ENCODE results near the gene KRTAP9-3. TPM values are rescaled to one million over a fixed set of nuclear protein-coding genes. Genes with fewer than 3 reads are reported as not detected.
"Not testable (repeated sequence)": the region's sequence is repeated elsewhere in the genome, so short reads cannot be mapped to it uniquely, and the experiment has no call there.

The KRTAP9-3 gene
- total and polyA plus RNA-seq, 10 of the 15 experiments (the other 5 are each of a cell fraction or from before 2014, with no cell fraction given): not detected

DNA sequence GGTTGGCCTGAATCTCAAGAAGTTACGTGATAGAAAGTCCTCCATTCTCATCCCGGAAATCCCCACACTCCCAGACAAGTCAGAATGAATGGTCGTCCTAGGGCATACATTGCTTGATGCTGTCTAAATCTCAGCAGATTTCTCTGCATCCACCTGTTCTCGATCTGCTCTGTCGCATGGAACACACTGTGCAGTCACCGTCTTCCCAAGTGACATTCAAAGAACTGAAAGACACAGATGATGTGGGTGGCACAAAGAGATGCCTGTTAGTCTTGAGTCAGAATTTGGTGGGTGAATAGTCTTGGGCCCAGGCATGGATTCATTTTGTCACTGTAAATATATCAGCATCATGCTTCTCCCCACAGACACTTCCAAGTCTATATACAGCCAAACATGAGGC is 518 bp upstream of the KRTAP9-3 start (continued):
- no peak for TF ChIP-seq KAT2A (conservative IDR thresholded peaks at IDR 0.05; ENCODE audit: control insufficient read depth, low read depth, low read length)

DNA sequence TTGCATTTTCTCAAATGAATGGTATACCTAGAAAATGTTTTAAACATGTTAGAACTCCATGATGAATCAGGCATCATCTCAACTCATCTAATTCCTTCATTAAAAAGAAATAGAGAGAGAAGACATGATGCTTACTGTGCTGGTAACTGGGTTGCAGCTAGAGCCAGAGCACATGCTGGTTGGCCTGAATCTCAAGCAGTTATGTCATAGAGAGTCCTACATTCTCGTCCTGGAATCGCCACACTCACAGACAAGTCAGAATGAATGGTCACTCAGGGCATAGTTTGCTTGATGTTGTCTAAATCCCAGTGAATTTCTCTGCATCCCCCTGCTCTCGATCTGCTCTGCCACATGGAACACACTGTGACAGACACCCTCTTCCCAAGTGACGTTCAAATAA is 4.9 kb downstream of the KRTAP9-3 start:
- H3K79me2 ChIP-seq (ENCODE audit: control insufficient read depth, insufficient read depth, low read length); BruUV-seq (replicated peaks); DNase-seq (ENCODE audit: low read depth, low spot score); FAIRE-seq; CTCF ChIA-PET; H3K27me3 ChIP-seq (replicated peaks in 1 of 2; ENCODE audit: control insufficient read depth in 2 of 2, insufficient read depth in 2 of 2, low read length in 1 of 2); POLR2A ChIA-PET; ATAC-seq; H3K36me3 ChIP-seq (ENCODE audit: control insufficient read depth in 2 of 2, insufficient read depth in 2 of 2, low read length in 1 of 2); SMC1A ChIA-PET (ENCODE audit: uncharacterized antibody, unreplicated experiment); intact Hi-C loops (cut with micrococcal nuclease; ENCODE audit: unreplicated experiment); H4K20me1 ChIP-seq (ENCODE audit: control insufficient read depth, insufficient read depth); H3K4me3 ChIP-seq; H3K27ac ChIP-seq (ENCODE audit: control insufficient read depth, insufficient read depth); H3K9ac ChIP-seq (ENCODE audit: control insufficient read depth, insufficient read depth, low read length); H3K9me3 ChIP-seq (replicated peaks; ENCODE audit: control insufficient read depth, insufficient read depth, low read length); H3K4me1 ChIP-seq (ENCODE audit: control insufficient read depth, insufficient read depth, low read length); in situ Hi-C loops (cut with MboI); H2AFZ ChIP-seq (ENCODE audit: control insufficient read depth, low read depth, low read length); RAD21 ChIA-PET (ENCODE audit: unreplicated experiment); H3K4me2 ChIP-seq (ENCODE audit: control insufficient read depth, insufficient read depth): not testable (repeated sequence)
- WGBS (ENCODE audit: insufficient coverage, insufficient replicate concordance, low lambda C conversion rate, missing lambda C conversion rate): 0% methylated on average over 4 of the region's 4 CpGs

DNA sequence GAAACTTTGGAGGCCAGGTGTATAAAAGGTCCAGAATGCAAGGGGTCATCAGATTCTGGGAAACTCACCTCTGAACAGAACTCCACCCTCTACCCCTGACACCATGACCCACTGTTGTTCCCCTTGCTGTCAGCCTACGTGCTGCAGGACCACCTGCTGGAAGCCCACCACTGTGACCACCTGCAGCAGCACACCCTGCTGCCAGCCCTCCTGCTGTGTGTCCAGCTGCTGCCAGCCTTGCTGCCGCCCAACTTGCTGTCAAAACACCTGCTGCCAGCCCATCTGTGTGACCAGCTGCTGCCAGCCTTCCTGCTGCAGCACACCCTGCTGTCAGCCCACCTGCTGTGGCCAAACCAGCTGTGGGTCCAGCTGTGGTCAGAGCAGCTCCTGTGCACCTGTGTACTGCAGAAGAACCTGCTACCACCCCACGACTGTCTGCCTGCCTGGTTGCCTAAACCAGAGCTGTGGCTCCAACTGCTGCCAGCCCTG is 5.7 kb downstream of the KRTAP9-3 start, which contains the start of gene KRTAP9-8:
KRTAP9-8 (plus strand) TSS at position 51 of the 489 bp plus-strand sequence; CDS start at position 104, 53 bp downstream.
- DNase-seq (ENCODE audit: low read depth, low spot score); H3K9me3 ChIP-seq (replicated peaks; ENCODE audit: control insufficient read depth, insufficient read depth, low read length); POLR2A ChIA-PET; in situ Hi-C loops (cut with MboI); CTCF ChIA-PET; H3K27me3 ChIP-seq (replicated peaks in 1 of 2; ENCODE audit: control insufficient read depth in 2 of 2, insufficient read depth in 2 of 2, low read length in 1 of 2); H3K36me3 ChIP-seq (ENCODE audit: control insufficient read depth in 2 of 2, insufficient read depth in 2 of 2, low read length in 1 of 2); BruUV-seq (replicated peaks); FAIRE-seq; intact Hi-C loops (cut with micrococcal nuclease; ENCODE audit: unreplicated experiment); H3K4me2 ChIP-seq (ENCODE audit: control insufficient read depth, insufficient read depth); ATAC-seq; RAD21 ChIA-PET (ENCODE audit: unreplicated experiment); SMC1A ChIA-PET (ENCODE audit: uncharacterized antibody, unreplicated experiment); H3K27ac ChIP-seq (ENCODE audit: control insufficient read depth, insufficient read depth); H2AFZ ChIP-seq (ENCODE audit: control insufficient read depth, low read depth, low read length); H3K79me2 ChIP-seq (ENCODE audit: control insufficient read depth, insufficient read depth, low read length); H3K4me1 ChIP-seq (ENCODE audit: control insufficient read depth, insufficient read depth, low read length); H3K4me3 ChIP-seq; H3K9ac ChIP-seq (ENCODE audit: control insufficient read depth, insufficient read depth, low read length); H4K20me1 ChIP-seq (ENCODE audit: control insufficient read depth, insufficient read depth): not testable (repeated sequence)
- WGBS (ENCODE audit: insufficient coverage, insufficient replicate concordance, low lambda C conversion rate, missing lambda C conversion rate): 0% methylated on average over 3 of the region's 3 CpGs

DNA sequence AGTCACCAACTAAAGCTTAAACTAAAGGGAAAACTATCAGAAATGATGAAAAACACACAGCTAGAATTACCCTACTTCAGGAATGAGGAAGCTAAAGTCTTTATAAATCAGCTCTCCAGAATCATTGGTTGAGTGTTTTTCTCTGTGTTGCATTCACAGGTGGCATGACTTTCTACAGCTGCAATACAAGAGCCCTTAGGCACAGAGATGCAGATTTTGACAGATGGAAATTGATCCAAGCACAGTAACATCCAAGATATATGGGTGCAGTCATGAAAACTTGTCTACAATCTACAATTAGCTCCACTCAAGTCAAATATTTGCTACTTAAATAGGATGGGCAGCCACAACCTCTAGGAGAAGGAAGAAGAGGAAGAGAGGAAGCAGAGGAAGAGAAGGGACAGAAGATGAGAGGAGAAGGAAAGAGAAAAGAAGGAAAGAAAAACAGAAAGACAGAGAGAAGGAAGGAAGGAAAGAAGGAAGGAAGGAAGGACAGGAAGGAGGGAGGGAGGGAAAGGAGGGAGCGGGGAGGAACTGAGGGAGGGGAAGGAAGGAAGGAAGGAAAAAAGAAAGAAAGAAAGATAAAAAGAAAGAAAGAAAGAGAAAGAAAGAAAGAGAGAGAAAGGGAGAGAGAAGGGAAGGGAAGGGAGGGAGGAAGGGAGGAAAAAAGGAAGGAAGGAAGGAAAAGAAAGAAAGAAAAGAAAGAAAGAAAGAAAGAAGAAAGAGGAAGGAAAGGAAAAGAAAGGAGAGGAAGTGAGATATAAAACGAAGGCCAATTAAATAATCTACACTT is 14.9 kb downstream of the KRTAP9-3 start:
- DNase-seq (ENCODE audit: low read depth, low spot score); FAIRE-seq; H3K9ac ChIP-seq (ENCODE audit: control insufficient read depth, insufficient read depth, low read length); intact Hi-C loops (cut with micrococcal nuclease; ENCODE audit: unreplicated experiment); H2AFZ ChIP-seq (ENCODE audit: control insufficient read depth, low read depth, low read length); H3K79me2 ChIP-seq (ENCODE audit: control insufficient read depth, insufficient read depth, low read length); H3K27me3 ChIP-seq (replicated peaks in 1 of 2; ENCODE audit: control insufficient read depth in 2 of 2, insufficient read depth in 2 of 2, low read length in 1 of 2); SMC1A ChIA-PET (ENCODE audit: uncharacterized antibody, unreplicated experiment); H3K36me3 ChIP-seq (ENCODE audit: control insufficient read depth in 2 of 2, insufficient read depth in 2 of 2, low read length in 1 of 2); BruUV-seq (replicated peaks); ATAC-seq; RAD21 ChIA-PET (ENCODE audit: unreplicated experiment); H3K4me3 ChIP-seq; POLR2A ChIA-PET; H3K4me2 ChIP-seq (ENCODE audit: control insufficient read depth, insufficient read depth); H3K4me1 ChIP-seq (ENCODE audit: control insufficient read depth, insufficient read depth, low read length); H3K27ac ChIP-seq (ENCODE audit: control insufficient read depth, insufficient read depth); H3K9me3 ChIP-seq (replicated peaks; ENCODE audit: control insufficient read depth, insufficient read depth, low read length); H4K20me1 ChIP-seq (ENCODE audit: control insufficient read depth, insufficient read depth); CTCF ChIA-PET: not testable (repeated sequence)
- WGBS (ENCODE audit: insufficient coverage, insufficient replicate concordance, low lambda C conversion rate, missing lambda C conversion rate): 3% methylated on average over 2 of the region's 2 CpGs
- in situ Hi-C loops (cut with MboI): loop anchor here (10.0 kb wide), 1 partner anchor 62 kb away; the partner anchor contains the start of genes KRTAP4-1 and KRTAP9-1
